ENCODE measurements around the gene LRRC74B. TPM values are rescaled to one million over a fixed set of nuclear protein-coding genes. Genes with fewer than 3 reads are reported as not detected.

LRRC74B gene
- polyA plus RNA-seq, 2 of the 4 experiments (the other 2 are of a cell fraction), result 0.08 to 0.10 TPM

GRCh38 chr22:21009638-21010425, 35.9 kb upstream of the LRRC74B start:
- ChIA-PET CTCF (interaction anchor here (0.6 to 1.2 kb wide), 2 partner anchors 124 to 861 kb away, joined by 3 to 4 read pairs; no protein-coding TSS in a partner anchor), POLR2A (no interaction called here)
- H3K9me3 ChIP-seq, result no peaks in the 10 kb centered on the region
- no peak overlapping the region for H3K27ac ChIP-seq
- FAIRE-seq (no peak), ATAC-seq (peak in 1 of 2 experiments; percentile 36; a peak in 2 of 6 replicates), DNase-seq (ENCODE audit: low read depth in 1 of 2, low spot score in 1 of 2) (peak in 1 of 2 experiments; percentile 22)
- WGBS (ENCODE audit: missing lambda C conversion rate), result 64% methylated on average over 10 of the region's 10 CpGs
- no peak overlapping the region for H3K4me2 ChIP-seq
- peaks cover 10% of the 10 kb centered on the region for H3K4me1 ChIP-seq
- TF ChIP-seq REST (IDR thresholded peaks at IDR 0.05) (peak; percentile 85), JUNB (IDR thresholded peaks at IDR 0.05) (no peak)
- H3K4me3 ChIP-seq, result no peak overlapping the region

- no peak overlapping the region for H3K4me2 ChIP-seq
- peaks cover 17% of the 10 kb centered on the region for H3K4me1 ChIP-seq
- CTCF ChIA-PET, result interaction anchor here (1.2 kb wide), 1 partner anchor 125 kb away, joined by 4 read pairs; no protein-coding TSS in a partner anchor
- no peak overlapping the region for H3K27ac ChIP-seq
- DNase-seq (ENCODE audit: low read depth in 1 of 2, low spot score in 1 of 2), result no peak
- H3K9me3 ChIP-seq, result no peaks in the 10 kb centered on the region
- no peak for ATAC-seq
- no peak for FAIRE-seq
- TF ChIP-seq RNF2 (IDR thresholded peaks at IDR 0.05; ENCODE audit: borderline replicate concordance, low read depth) (no peak), PBX3 (IDR thresholded peaks at IDR 0.05) (no peak), JUN (IDR thresholded peaks at IDR 0.05) (no peak), GATA3 (IDR thresholded peaks at IDR 0.05; ENCODE audit: borderline replicate concordance) (no peak), USF2 (IDR thresholded peaks at IDR 0.05) (no peak), MAFK (IDR thresholded peaks at IDR 0.05; ENCODE audit: partially characterized antibody) (no peak), KDM5A (IDR thresholded peaks at IDR 0.05) (no peak), HOXB13 (CRISPR knock-in tag; IDR thresholded peaks at IDR 0.05; ENCODE audit: low read depth) (no peak), POLR2AphosphoS2 (conservative IDR thresholded peaks at IDR 0.05; ENCODE audit: low read length) (no peak), ZNF302 (CRISPR knock-in tag; IDR thresholded peaks at IDR 0.05) (no peak), CBX2 (IDR thresholded peaks at IDR 0.05; ENCODE audit: borderline replicate concordance, low read depth) (no peak), CTCF (IDR thresholded peaks at IDR 0.05) (no peak)
- POLR2A ChIA-PET, result no interaction called here
- 68% methylated on average over 3 of the region's 3 CpGs for WGBS (ENCODE audit: missing lambda C conversion rate)
- H3K4me3 ChIP-seq, result no peak overlapping the region
These were observed 35.2 kb upstream of the LRRC74B start for GRCh38 chr22:21010426-21011113.
